Cardiac fibroblast (primary cell): ENCODE measurements around the gene KCTD12.

Source experiments
- DNase-seq, 2 donors: peaks; one replicate each; pipeline versions ENCODE4 v3.0.0 to v3.0.0-alpha.2; 2010; ENCODE audit warnings: low read depth in 2 of 2
- H3K4me3 ChIP-seq, 2 donors: replicated peaks in 1 of 2; 1 replicate in 1 of 2; 2 replicates in 1 of 2; pipeline ENCODE4 v1.5.1; 2011; ENCODE audit warnings: low read depth in 2 of 2, low read length in 2 of 2, mild to moderate bottlenecking in 2 of 2, moderate library complexity in 1 of 2
- TF ChIP-seq, protein P1 (sequence below): IDR thresholded peaks from one replicate; pipeline ENCODE4 v1.5.1; 2011; ENCODE audit warnings: low read depth, mild to moderate bottlenecking, low read length, inconsistent platforms

The KCTD12 gene

DNA sequence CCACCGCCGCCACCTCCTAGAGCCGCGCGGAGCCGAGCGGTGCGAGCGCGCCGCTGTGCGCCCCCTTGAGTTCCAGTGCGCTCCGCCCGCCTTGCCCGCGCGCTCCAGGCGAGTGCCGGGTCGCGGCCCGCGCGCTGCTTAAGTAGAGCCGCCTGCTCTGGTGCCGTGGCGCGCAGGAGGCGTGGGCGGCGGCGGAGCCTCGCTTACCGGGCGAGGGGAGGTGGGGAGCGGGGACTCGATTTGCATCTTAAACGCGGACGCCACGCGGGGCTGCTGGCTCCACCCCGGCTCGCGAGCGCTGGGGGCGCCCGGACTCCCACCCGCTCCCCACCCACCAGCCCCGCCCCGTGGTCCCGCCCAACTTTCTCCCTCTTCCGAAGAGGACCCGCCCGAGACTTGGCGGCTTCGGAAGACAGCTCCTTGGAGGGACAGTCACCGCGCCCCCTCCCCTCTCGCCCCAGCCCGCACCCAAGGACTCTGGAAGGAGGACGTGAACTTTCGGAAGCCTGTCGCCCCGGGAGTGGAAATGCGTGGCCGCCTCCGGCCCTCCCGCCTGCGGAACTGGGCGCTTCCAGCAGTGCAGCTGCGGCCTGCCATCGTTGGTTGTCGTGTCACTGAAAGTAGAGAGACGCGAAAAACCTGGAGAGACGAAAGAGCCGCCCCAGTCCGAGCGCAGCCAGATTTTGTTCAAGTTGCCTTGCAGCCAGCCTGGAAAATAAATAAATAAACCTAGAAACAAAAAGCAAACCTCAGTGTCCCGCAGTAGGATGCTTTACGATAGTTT, at the start of gene KCTD12:
Gene KCTD12, minus strand, starts transcription at position 114 of the 784 bp plus-strand sequence. CDS start 257 bp downstream, outside the sequence.
- DNase-seq, result peak; percentile 84 to 94
- H3K4me3 ChIP-seq, result peak within 1 kb of the TSS; percentile 76 to 82
- TF ChIP-seq, protein P1, sequence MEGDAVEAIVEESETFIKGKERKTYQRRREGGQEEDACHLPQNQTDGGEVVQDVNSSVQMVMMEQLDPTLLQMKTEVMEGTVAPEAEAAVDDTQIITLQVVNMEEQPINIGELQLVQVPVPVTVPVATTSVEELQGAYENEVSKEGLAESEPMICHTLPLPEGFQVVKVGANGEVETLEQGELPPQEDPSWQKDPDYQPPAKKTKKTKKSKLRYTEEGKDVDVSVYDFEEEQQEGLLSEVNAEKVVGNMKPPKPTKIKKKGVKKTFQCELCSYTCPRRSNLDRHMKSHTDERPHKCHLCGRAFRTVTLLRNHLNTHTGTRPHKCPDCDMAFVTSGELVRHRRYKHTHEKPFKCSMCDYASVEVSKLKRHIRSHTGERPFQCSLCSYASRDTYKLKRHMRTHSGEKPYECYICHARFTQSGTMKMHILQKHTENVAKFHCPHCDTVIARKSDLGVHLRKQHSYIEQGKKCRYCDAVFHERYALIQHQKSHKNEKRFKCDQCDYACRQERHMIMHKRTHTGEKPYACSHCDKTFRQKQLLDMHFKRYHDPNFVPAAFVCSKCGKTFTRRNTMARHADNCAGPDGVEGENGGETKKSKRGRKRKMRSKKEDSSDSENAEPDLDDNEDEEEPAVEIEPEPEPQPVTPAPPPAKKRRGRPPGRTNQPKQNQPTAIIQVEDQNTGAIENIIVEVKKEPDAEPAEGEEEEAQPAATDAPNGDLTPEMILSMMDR, result peak; percentile 8

DNA sequence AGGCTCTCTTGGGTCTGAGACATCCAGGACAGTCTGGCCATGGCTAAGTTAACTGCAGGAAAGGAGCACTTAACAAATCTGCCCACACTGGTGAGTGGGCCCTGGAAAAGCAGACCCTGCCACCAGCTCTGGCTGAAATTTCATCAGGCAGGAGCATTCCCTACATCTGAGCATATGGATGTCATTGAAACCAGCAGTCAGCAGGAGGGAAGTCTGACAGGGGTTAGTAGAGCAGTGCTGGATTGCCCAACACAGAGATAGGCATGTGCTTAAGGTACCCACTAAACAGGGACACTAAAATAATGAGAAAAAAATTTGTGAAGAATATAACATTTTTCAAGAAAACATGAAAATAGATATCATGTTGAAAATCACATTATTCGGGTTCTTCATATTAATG, 48.5 kb upstream of the KCTD12 start:
- DNase-seq, result peak in 1 of 2 donors; percentile 25
- TF ChIP-seq, protein P1, result no peak

DNA sequence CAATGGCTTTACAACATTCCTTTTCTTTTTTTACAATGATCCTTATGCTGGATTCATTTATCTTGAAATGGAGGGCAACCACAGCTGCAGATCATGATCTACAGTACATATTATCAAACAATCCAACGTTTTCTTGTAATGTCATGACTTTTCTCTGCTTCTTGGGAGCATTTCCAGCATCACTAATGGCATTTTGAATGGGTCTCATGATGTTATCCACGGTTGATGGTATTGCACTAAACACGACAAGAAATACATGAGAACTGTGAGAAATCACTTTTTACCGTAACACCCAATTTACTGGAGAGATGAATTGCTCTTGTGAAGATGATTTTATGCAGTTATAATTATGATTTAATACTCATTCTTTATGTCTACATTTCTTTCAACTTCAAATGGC, 45.9 kb upstream of the KCTD12 start:
- no peak for DNase-seq
- TF ChIP-seq, protein P1, result no peak
- no peak overlapping the region for H3K4me3 ChIP-seq

More for the DNA sequence above, 48.5 kb upstream of the KCTD12 start:
- H3K4me3 ChIP-seq, result no peak overlapping the region

DNA sequence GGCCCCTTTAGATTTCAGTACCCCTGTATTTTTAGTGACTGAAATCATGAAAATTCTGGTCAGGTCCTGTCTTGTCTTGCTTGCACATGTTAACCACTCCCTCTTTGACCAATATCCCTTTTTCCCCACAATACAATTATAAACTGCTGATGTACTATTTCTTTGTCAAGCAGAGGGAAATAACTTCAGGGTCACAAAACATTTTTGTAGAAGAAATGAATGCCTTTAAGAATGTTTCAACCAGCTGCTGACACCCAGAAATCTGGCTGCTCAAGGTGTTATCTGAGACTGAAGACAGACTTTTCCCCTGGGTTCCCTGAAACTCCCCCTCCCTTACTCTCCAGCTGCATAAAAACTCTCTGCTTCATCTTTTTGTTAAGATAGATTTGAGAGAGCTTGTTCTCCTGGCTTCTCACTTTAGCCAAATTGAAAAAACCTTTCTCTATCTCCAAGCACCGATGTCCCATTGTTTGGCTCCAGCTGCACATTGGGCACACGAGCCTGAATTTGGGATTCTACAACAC, 43.7 kb upstream of the KCTD12 start:
- no peak overlapping the region for H3K4me3 ChIP-seq
- TF ChIP-seq, protein P1, result no peak
- peak in 1 of 2 donors; percentile 24 for DNase-seq

DNA sequence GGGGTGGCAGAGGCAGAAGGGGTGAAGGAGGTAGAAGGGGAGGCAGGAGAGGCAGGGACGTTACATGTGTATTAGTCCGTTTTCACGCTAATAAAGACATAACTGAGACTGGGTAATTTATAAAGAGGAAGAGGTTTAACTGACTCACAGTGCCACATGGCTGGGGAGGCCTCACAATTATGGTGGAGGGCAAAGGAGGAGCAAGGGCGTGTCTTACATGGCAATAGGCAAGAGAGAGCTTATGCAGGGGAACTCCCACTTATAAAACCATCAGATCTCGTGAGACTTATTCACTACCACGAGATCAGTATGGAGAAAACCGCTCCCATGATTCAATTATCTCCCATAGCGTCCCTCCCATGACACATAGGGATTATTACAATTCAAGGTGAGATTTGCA, 43.1 kb upstream of the KCTD12 start:
- no peak overlapping the region for H3K4me3 ChIP-seq
- DNase-seq, result no peak
- TF ChIP-seq, protein P1, result no peak

DNA sequence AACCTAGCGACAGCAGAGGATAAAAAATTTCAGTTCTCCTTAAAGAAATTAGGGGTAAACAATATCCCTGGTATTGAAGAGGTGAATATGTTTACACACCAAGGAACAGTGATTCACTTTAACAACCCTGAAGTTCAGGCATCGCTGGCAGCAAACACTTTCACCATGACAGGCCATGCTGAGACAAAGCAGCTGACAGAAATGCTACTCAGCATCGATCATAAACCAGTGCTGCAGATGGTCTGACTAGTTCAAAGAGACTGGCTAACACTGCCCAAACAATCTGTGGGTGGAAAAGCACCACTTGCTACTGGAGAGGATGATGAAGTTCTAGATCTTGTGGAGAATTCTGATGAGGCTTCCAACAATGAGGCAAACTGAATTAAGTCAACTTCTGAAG, 42.3 kb upstream of the KCTD12 start:
- TF ChIP-seq, protein P1, result no peak
- no peak for DNase-seq
- H3K4me3 ChIP-seq, result no peak overlapping the region
